ENCODE results near the gene TUBB2B.

The TUBB2B gene

DNA sequence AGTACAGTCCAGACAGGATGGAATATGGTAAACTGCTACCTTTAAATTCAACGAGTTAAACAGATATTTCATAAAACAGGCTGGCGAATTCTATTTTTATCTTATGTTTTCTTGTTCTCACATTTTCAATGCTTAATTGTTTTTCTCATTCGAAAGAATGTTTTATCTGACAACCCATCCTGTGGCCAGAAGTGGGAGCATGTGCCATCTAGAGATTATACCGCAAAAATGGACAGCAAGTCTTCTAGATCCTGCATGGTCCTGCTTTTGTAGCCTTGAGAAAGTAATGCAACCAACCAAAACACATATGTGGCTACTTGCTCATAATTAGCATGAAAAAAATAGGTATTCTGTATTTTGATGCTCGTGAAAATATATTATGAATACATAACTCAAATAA lies 30.7 kb downstream of the TUBB2B start:
- no peak for DNase-seq
- H3K4me3 ChIP-seq (ENCODE audit: low read depth, low read length), result no peak overlapping the region
- no peaks in the 10 kb centered on the region for H3K36me3 ChIP-seq
- TF ChIP-seq, protein P1, sequence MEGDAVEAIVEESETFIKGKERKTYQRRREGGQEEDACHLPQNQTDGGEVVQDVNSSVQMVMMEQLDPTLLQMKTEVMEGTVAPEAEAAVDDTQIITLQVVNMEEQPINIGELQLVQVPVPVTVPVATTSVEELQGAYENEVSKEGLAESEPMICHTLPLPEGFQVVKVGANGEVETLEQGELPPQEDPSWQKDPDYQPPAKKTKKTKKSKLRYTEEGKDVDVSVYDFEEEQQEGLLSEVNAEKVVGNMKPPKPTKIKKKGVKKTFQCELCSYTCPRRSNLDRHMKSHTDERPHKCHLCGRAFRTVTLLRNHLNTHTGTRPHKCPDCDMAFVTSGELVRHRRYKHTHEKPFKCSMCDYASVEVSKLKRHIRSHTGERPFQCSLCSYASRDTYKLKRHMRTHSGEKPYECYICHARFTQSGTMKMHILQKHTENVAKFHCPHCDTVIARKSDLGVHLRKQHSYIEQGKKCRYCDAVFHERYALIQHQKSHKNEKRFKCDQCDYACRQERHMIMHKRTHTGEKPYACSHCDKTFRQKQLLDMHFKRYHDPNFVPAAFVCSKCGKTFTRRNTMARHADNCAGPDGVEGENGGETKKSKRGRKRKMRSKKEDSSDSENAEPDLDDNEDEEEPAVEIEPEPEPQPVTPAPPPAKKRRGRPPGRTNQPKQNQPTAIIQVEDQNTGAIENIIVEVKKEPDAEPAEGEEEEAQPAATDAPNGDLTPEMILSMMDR (IDR thresholded peaks at IDR 0.05; ENCODE audit: low read depth, low read length), result no peak
- peaks cover 5% of the 10 kb centered on the region for H3K9me3 ChIP-seq (ENCODE audit: severe bottlenecking)
- H3K27ac ChIP-seq, result peak overlapping the region; percentile 79; the same call in 1 of the 2 replicates
- no peaks in the 10 kb centered on the region for H3K27me3 ChIP-seq (ENCODE audit: insufficient read depth, low read depth, severe bottlenecking)

DNA sequence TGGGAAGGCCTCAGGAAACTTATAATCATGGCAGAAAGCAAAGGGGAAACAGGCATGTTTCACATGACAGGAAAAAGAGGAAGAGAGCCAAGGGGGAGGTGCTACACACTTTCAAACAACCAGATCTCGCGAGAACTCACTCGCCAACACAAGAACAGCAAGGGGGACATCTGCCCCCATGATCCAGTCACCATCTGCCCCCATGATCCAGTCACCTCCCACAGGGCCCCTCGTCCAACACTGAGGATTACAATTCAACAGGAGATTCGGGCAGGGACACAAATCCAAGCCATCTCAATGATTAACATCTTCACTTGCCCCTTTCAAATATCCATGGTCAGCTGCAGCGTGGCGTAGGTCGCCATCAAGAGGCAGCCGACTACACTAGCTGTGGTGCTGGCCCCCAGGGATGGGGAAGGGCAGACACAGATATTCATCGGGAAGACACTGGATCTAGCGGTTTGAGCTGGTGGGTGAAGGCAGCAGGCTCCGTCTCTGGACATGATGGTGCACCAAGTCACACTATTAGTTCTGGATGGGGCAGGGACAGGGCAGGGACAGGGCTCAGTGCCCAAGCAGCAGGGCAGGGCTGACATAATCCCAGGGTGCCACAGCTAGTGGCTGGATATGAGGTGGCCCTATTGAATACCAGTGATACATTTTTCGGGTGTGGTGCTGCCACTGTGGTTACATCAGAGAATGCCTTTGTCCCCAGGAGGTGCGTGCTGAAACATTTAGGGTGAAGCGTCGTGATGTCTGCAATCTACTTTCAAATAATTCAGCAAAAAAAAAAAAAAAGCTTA lies 31.6 kb downstream of the TUBB2B start:
- TF ChIP-seq, protein P1 (IDR thresholded peaks at IDR 0.05; ENCODE audit: low read depth, low read length), result peak; percentile 84
- H3K4me3 ChIP-seq (ENCODE audit: low read depth, low read length), result peak overlapping the region; percentile 63
- peaks cover 5% of the 10 kb centered on the region for H3K9me3 ChIP-seq (ENCODE audit: severe bottlenecking)
- DNase-seq, result peak; percentile 100
- H3K27ac ChIP-seq, result peak overlapping the region; percentile 79
- H3K36me3 ChIP-seq, result peaks cover 2% of the 10 kb centered on the region
- no peaks in the 10 kb centered on the region for H3K27me3 ChIP-seq (ENCODE audit: insufficient read depth, low read depth, severe bottlenecking)

DNA sequence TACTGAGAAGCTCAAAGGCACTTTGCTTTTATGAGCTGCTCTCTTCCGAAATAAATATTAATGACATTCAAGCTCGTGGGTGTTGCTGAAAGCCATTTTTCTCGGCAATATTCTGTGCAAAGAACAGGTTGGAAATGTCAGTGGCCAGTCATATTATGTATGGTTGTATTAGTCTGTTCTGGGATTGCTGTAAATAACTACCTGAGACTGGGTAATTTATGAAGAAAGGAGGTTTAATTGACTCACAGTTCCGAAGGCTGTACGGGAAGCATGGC lies 32.1 kb downstream of the TUBB2B start:
- Histone ChIP-seq H3K36me3 (peaks cover 7% of the 10 kb centered on the region), H3K9me3 (ENCODE audit: severe bottlenecking) (peaks cover 8% of the 10 kb centered on the region), H3K27me3 (ENCODE audit: insufficient read depth, low read depth, severe bottlenecking) (no peaks in the 10 kb centered on the region), H3K27ac (peak overlapping the region; percentile 79), H3K4me3 (ENCODE audit: low read depth, low read length) (peak overlapping the region; percentile 63)
- TF ChIP-seq, protein P1 (IDR thresholded peaks at IDR 0.05; ENCODE audit: low read depth, low read length), result no peak
- no peak for DNase-seq

DNA sequence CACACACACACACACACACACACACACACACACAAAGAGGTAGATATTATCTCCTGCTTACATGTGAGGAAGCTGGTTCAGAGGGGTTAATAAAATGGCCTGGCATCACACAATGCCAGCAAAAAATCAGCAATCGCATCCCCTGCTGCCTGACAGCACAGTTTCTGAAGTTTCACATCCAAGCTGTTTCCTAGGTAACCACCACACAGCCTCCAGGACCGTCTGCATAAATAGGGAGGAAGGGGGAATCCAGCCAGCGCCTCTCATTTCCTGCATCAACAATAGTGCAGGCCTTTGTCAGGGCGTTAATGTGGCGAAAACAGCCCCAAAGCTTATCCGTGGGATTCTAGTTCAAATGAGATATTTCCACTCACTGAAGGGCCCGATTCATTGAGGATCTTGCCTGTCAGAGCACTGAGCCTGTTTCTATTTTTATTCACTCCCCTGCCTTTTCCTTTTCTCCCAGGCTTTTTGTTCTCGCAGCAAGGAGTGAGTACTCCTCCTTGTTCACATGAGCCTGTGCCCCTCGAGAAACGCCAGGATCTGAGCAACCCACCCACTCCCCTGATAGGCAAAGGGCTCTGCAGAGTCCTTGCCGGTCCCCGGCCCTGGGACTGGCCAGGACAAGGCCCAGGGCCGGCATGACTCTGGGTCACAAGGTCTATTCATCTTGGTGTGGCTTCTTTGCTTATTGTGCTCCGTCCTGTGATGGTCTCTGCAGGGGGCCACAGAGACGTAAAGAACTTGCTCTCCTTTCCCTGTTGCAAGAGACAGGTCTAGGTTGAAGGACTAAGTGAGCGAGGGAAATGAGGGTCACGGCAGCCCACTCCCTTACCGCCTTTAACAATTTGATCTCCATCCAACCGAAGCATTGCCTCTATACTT lies 32.7 kb downstream of the TUBB2B start:
- peak; percentile 24 for DNase-seq
- Histone ChIP-seq H3K9me3 (ENCODE audit: severe bottlenecking) (peaks cover 8% of the 10 kb centered on the region), H3K4me3 (ENCODE audit: low read depth, low read length) (peak overlapping the region; percentile 63), H3K27ac (peak overlapping the region; percentile 79), H3K36me3 (peaks cover 13% of the 10 kb centered on the region), H3K27me3 (ENCODE audit: insufficient read depth, low read depth, severe bottlenecking) (no peaks in the 10 kb centered on the region)
- TF ChIP-seq, protein P1 (IDR thresholded peaks at IDR 0.05; ENCODE audit: low read depth, low read length), result no peak

DNA sequence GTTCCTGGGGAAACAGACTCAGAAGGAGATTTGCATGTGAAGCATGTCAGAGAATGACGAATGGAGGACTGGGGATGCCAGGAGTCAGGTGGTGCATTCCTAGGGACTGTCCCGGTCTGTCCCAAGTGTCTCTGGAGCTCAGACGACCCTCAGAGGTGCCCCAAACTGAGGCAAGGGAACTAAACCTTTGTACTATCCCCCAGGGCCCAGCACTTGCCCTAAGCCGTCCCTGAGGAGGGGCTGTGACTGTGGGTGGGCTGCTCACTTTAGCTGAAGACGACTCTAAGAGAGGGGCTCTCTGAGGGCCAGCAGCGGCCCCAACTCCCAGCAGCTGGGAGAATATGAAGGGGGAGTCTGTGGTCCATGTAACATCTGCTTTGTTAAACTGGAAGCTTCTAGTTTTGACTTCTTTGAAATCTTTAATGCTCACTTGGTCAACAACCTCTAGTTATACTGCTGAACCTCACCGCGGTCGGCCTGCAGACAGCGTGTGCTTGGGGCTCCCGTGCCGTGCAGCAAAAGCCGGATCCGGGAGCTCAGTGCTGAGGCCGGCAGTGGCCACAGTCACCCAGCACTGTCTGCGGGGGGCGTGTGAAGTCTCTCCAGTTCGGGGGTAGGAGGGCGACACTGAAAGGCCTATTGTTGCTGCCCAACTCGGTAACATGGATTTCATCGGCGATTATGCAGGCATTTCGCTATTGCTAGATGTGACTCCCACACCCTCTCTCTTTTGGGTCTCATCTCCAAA lies 34.2 kb downstream of the TUBB2B start:
- DNase-seq, result peak; percentile 6
- no peak overlapping the region for H3K4me3 ChIP-seq (ENCODE audit: low read depth, low read length)
- peaks cover 2% of the 10 kb centered on the region for H3K9me3 ChIP-seq (ENCODE audit: severe bottlenecking)
- TF ChIP-seq, protein P1 (IDR thresholded peaks at IDR 0.05; ENCODE audit: low read depth, low read length), result no peak
- no peaks in the 10 kb centered on the region for H3K27me3 ChIP-seq (ENCODE audit: insufficient read depth, low read depth, severe bottlenecking)
- H3K36me3 ChIP-seq, result peaks cover 20% of the 10 kb centered on the region
- H3K27ac ChIP-seq, result no peak overlapping the region
